Choroid plexus epithelial cell (primary cell): ENCODE data around the gene DIABLO.

Experiments
- DNase-seq: peaks from one replicate; pipeline ENCODE4 v3.0.0-alpha.2; 2010; ENCODE audit warnings: low read depth
- H3K4me3 ChIP-seq: 2 replicates; pipeline ENCODE4 v1.5.1; 2011; ENCODE audit warnings: low read depth, mild to moderate bottlenecking, control low read depth, low read length, moderate library complexity
- CTCF ChIP-seq: conservative IDR thresholded peaks from 2 replicates; pipeline ENCODE4 v1.5.1; 2011; ENCODE audit warnings: low read depth, mild to moderate bottlenecking, control low read depth, inconsistent platforms, low read length, moderate library complexity

The DIABLO gene

DNA sequence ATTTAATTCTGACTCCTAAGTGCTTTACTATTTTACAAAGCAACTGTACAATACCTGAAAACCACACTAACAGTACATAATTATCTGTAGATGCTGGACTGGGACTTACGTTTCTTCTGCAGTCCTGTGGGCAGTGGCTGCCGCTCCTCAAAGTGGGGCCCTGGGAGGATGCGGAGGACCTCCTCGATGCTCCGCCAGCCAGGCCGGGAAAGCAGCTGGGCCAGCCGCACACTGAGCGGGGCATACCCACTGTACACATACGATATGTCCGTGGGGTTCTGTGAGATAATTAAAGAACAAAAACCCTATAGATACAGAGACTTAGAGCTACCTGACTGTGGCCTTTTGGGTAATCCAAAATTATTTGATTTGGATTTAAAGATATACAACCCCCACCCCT lies 6.8 kb upstream of the DIABLO start:
- no peak for TF ChIP-seq CTCF
- DNase-seq: no peak
- no peak overlapping the region for H3K4me3 ChIP-seq

- TF ChIP-seq CTCF: no peak
- DNase-seq: no peak
- H3K4me3 ChIP-seq: no peak overlapping the region
These were observed 4.9 kb upstream of the DIABLO start for GRCh38 chr12:122230798-122231197.

- no peak overlapping the region for H3K4me3 ChIP-seq
- DNase-seq: no peak
- no peak for TF ChIP-seq CTCF
These were observed 2.2 kb upstream of the DIABLO start for GRCh38 chr12:122228092-122228491.

GRCh38 chr12:122227341-122227740 lies 1.5 kb upstream of the DIABLO start:
- no peak for TF ChIP-seq CTCF
- no peak overlapping the region for H3K4me3 ChIP-seq
- no peak for DNase-seq

- TF ChIP-seq CTCF: no peak
- no peak for DNase-seq
- peak overlapping the region; percentile 48 for H3K4me3 ChIP-seq
These were observed 694 bp upstream of the DIABLO start for GRCh38 chr12:122226366-122227125.

- DNase-seq: no peak
- TF ChIP-seq CTCF: no peak
- no peak overlapping the region for H3K4me3 ChIP-seq
These were observed 9.4 kb downstream of the DIABLO start for GRCh38 chr12:122216445-122216844.

- no peak for DNase-seq
- no peak for TF ChIP-seq CTCF
- H3K4me3 ChIP-seq: no peak overlapping the region
These were observed 10.1 kb downstream of the DIABLO start for GRCh38 chr12:122215771-122216170.
